ENCODE results near the gene VPS26C.

Gene VPS26C

GRCh38 chr21:37210130-37210529 lies 57.0 kb downstream of the VPS26C start:
- H3K9me3 Mint-ChIP-seq, result peaks cover 5% of the 10 kb centered on the region
- H3K27me3 Mint-ChIP-seq, result no peaks in the 10 kb centered on the region

DNA sequence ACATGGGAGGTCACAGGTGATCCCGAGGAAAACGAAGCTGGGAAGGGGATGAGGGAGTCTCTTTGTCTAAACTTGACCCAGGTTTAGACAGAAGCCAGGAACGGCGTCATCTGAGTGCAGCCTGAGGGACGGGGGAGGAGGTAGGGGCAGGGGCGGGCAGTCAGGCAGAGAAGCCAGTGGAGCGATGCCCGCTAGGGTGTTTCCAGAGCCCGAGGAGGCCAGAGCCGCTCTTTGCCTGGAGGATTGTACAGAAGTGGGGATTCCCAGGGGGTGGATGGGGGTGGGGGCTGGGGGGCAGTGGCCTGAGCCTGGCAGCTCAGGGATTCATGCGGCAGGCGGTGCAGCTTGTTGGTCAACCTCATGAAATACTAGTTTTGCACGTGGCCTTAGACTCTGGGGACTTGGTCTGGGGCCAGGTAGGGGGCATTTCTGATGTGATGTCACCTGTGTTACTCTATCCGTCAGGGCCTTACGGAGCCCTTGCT lies 58.4 kb downstream of the VPS26C start:
- Mint-ChIP-seq H3K36me3 (ENCODE audit: low read depth) (peaks cover 6% of the 10 kb centered on the region), H3K9me3 (peaks cover 5% of the 10 kb centered on the region), H3K4me3 (no peak overlapping the region), H3K27me3 (no peaks in the 10 kb centered on the region), H3K4me1 (ENCODE audit: low read depth) (peaks cover 19% of the 10 kb centered on the region), H3K27ac (no peak overlapping the region)
- no peak for DNase-seq

More at GRCh38 chr21:37210130-37210529, 57.0 kb downstream of the VPS26C start:
- no peaks in the 10 kb centered on the region for H3K36me3 Mint-ChIP-seq (ENCODE audit: low read depth)
- H3K27ac Mint-ChIP-seq, result no peak overlapping the region
- H3K4me1 Mint-ChIP-seq (ENCODE audit: low read depth), result peaks cover 19% of the 10 kb centered on the region
- no peak for DNase-seq
- H3K4me3 Mint-ChIP-seq, result no peak overlapping the region

DNA sequence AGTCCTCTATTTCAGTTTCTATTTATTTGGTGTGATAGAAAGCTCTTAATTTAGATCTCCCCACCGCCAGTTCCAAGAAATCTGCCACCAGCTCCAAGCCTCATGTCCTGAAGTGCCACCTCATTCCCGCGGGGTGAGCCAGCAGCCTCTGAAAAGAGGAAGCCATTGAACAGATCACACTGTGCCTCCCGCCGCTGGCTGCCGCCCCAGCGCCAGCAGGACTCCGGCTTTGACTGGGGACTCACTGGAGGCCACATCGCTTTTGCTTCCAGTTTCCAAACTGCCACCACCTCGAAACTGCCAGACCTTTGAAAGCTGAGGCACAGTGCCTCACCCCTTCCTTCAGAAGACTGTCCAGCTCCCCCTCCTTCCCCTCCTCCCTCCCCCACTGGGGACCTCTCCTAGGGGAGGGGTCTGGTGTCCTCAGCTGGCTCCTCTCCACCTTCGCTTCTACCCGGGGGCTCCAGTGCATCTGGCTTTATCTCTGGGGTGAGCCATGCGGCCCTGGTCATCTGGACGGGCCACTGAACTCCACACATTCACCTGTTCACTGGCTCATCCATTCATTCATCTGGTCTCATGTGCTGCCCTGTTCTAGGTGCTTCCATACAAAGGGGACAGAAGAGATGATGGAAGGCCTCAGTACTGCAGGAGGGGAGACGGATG lies 58.9 kb downstream of the VPS26C start:
- Mint-ChIP-seq H3K36me3 (ENCODE audit: low read depth) (peaks cover 10% of the 10 kb centered on the region), H3K27ac (peak overlapping the region; percentile 79), H3K27me3 (no peaks in the 10 kb centered on the region), H3K4me1 (ENCODE audit: low read depth) (peaks cover 19% of the 10 kb centered on the region), H3K9me3 (peaks cover 5% of the 10 kb centered on the region), H3K4me3 (peak overlapping the region; percentile 57)
- peak; percentile 46 for DNase-seq

- H3K9me3 Mint-ChIP-seq, result peaks cover 5% of the 10 kb centered on the region
- H3K27me3 Mint-ChIP-seq, result no peaks in the 10 kb centered on the region
- peaks cover 19% of the 10 kb centered on the region for H3K4me1 Mint-ChIP-seq (ENCODE audit: low read depth)
- no peak for DNase-seq
- H3K4me3 Mint-ChIP-seq, result peak overlapping the region; percentile 57
- peak overlapping the region; percentile 79 for H3K27ac Mint-ChIP-seq
- H3K36me3 Mint-ChIP-seq (ENCODE audit: low read depth), result peaks cover 16% of the 10 kb centered on the region
Observed at GRCh38 chr21:37207441-37208009, 59.6 kb downstream of the VPS26C start.

GRCh38 chr21:37206496-37206895 lies 60.6 kb downstream of the VPS26C start:
- Mint-ChIP-seq H3K27ac (no peak overlapping the region), H3K4me1 (ENCODE audit: low read depth) (peaks cover 19% of the 10 kb centered on the region), H3K4me3 (no peak overlapping the region), H3K9me3 (peaks cover under 1% of the 10 kb centered on the region), H3K27me3 (no peaks in the 10 kb centered on the region), H3K36me3 (ENCODE audit: low read depth) (peaks cover 27% of the 10 kb centered on the region)
- DNase-seq, result no peak

DNA sequence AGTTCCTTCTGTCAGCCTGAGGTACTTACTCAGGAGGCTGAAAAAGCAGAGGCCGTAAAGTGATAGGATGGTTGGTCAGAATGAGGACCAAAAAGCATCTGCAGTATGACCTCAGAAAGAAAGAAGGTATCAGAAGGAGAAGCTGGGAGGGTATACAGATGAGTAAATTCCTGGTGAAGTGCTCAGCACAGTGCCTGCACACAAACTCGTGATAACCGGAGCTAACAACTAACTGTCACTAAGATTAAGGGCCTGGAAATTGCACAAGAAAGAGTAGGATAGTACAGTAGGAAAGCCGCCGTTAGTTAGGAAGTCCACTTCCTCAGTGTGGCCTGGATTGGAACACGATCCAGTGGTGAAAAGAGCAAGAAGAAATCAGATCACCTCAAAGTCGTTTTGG lies 62.6 kb downstream of the VPS26C start:
- H3K27me3 Mint-ChIP-seq, result no peaks in the 10 kb centered on the region
- no peak overlapping the region for H3K4me3 Mint-ChIP-seq
- H3K27ac Mint-ChIP-seq, result no peak overlapping the region
- DNase-seq, result no peak
- peaks cover 45% of the 10 kb centered on the region for H3K36me3 Mint-ChIP-seq (ENCODE audit: low read depth)
- H3K4me1 Mint-ChIP-seq (ENCODE audit: low read depth), result peaks cover 19% of the 10 kb centered on the region
- no peaks in the 10 kb centered on the region for H3K9me3 Mint-ChIP-seq

GRCh38 chr21:37202221-37203110 lies 64.7 kb downstream of the VPS26C start:
- no peak overlapping the region for H3K4me3 Mint-ChIP-seq
- no peaks in the 10 kb centered on the region for H3K27me3 Mint-ChIP-seq
- H3K27ac Mint-ChIP-seq, result no peak overlapping the region
- peaks cover 9% of the 10 kb centered on the region for H3K4me1 Mint-ChIP-seq (ENCODE audit: low read depth)
- peaks cover 65% of the 10 kb centered on the region for H3K36me3 Mint-ChIP-seq (ENCODE audit: low read depth)
- H3K9me3 Mint-ChIP-seq, result no peaks in the 10 kb centered on the region
- no peak for DNase-seq

DNA sequence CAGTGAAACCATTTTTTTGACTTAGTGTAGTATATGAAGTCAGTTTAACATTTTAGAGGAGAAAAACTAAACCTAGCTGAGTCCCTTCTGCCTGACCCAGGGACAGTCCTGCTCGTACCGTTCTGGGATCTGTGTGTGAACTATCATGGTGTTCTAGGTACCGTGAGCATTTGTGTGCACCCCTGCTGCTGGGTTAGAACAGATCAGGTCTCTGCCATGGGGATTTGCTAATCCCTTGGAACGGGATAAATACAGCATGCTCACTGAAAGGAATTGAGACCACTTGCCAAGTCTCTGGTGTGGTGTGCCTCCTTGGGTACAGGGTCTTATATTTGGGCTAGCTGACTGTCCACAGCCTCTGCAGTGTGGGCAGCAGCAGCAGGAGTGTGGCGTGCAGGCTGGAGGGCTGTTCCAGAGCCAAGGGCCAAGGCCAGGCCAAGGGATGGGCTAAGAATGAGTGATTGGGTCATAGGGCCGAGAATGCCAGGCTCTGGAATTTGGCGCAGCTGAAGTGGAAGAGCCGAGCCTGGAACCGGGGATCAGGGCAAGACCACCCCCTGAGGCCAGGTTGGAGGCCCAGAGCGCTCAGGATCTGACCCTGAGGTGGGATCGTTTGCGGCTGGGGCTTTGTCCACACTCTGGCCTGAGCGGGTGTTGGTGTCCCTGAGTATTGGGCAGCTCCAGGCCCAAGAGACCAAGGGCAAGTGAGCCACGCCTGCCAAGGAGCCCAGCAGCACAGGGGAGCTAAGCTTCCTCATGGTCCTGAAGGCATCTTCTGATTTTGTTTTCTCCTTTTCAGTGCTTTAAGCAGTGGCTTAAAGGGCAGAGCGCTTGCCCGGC lies 66.3 kb downstream of the VPS26C start:
- no peak overlapping the region for H3K4me3 Mint-ChIP-seq
- H3K4me1 Mint-ChIP-seq (ENCODE audit: low read depth), result no peaks in the 10 kb centered on the region
- no peak overlapping the region for H3K27ac Mint-ChIP-seq
- DNase-seq, result no peak
- H3K36me3 Mint-ChIP-seq (ENCODE audit: low read depth), result peaks cover 80% of the 10 kb centered on the region
- H3K27me3 Mint-ChIP-seq, result no peaks in the 10 kb centered on the region
- H3K9me3 Mint-ChIP-seq, result no peaks in the 10 kb centered on the region

- Mint-ChIP-seq H3K27ac (peak overlapping the region; percentile 44), H3K4me1 (ENCODE audit: low read depth) (no peaks in the 10 kb centered on the region), H3K36me3 (ENCODE audit: low read depth) (peaks cover 92% of the 10 kb centered on the region), H3K27me3 (no peaks in the 10 kb centered on the region), H3K4me3 (no peak overlapping the region), H3K9me3 (no peaks in the 10 kb centered on the region)
- DNase-seq, result no peak
Observed at GRCh38 chr21:37199057-37199924, 67.8 kb downstream of the VPS26C start.

GRCh38 chr21:37197746-37198145 lies 69.4 kb downstream of the VPS26C start:
- DNase-seq, result no peak
- peaks cover 96% of the 10 kb centered on the region for H3K36me3 Mint-ChIP-seq (ENCODE audit: low read depth)
- no peak overlapping the region for H3K4me3 Mint-ChIP-seq
- H3K27ac Mint-ChIP-seq, result no peak overlapping the region
- H3K27me3 Mint-ChIP-seq, result no peaks in the 10 kb centered on the region
- no peaks in the 10 kb centered on the region for H3K9me3 Mint-ChIP-seq
- H3K4me1 Mint-ChIP-seq (ENCODE audit: low read depth), result no peaks in the 10 kb centered on the region

GRCh38 chr21:37196847-37197246 lies 70.3 kb downstream of the VPS26C start:
- no peak for DNase-seq
- Mint-ChIP-seq H3K27ac (no peak overlapping the region), H3K9me3 (no peaks in the 10 kb centered on the region), H3K4me1 (ENCODE audit: low read depth) (no peaks in the 10 kb centered on the region), H3K27me3 (no peaks in the 10 kb centered on the region), H3K4me3 (no peak overlapping the region), H3K36me3 (ENCODE audit: low read depth) (peaks cover 95% of the 10 kb centered on the region)

GRCh38 chr21:37195610-37196009 lies 71.5 kb downstream of the VPS26C start:
- DNase-seq, result no peak
- H3K4me3 Mint-ChIP-seq, result no peak overlapping the region
- peaks cover 93% of the 10 kb centered on the region for H3K36me3 Mint-ChIP-seq (ENCODE audit: low read depth)
- H3K4me1 Mint-ChIP-seq (ENCODE audit: low read depth), result no peaks in the 10 kb centered on the region
- no peak overlapping the region for H3K27ac Mint-ChIP-seq
- H3K27me3 Mint-ChIP-seq, result no peaks in the 10 kb centered on the region
- H3K9me3 Mint-ChIP-seq, result no peaks in the 10 kb centered on the region

- Mint-ChIP-seq H3K9me3 (no peaks in the 10 kb centered on the region), H3K27ac (peak overlapping the region; percentile 10), H3K4me3 (no peak overlapping the region), H3K4me1 (ENCODE audit: low read depth) (no peaks in the 10 kb centered on the region), H3K36me3 (ENCODE audit: low read depth) (peaks cover 93% of the 10 kb centered on the region), H3K27me3 (no peaks in the 10 kb centered on the region)
- no peak for DNase-seq
Observed at GRCh38 chr21:37195059-37195458, 72.1 kb downstream of the VPS26C start.
